NT2/D1 (cell line): ENCODE data around the gene WDR86.

Experiments
- DNase-seq: peaks from one replicate; pipeline ENCODE4 v3.0.0-alpha.2; 2011; ENCODE audit warnings: low read depth, low spot score
- H3K27me3 ChIP-seq: 2 replicates; pipeline ENCODE4 v1.6.0; 2011; ENCODE audit warnings: mild to moderate bottlenecking; ENCODE audit not compliant: insufficient read length, insufficient read depth
- H3K36me3 ChIP-seq: 2 replicates; pipeline ENCODE4 v1.6.1; 2011; ENCODE audit warnings: mild to moderate bottlenecking, low read length, mixed read lengths; ENCODE audit not compliant: insufficient read depth, insufficient read length
- H3K4me1 ChIP-seq: 2 replicates; pipeline ENCODE4 v1.5.1; 2011; ENCODE audit not compliant: insufficient read depth, insufficient read length
- H3K4me3 ChIP-seq: 2 replicates; pipeline ENCODE4 v1.5.1; 2011; ENCODE audit warnings: low read depth; ENCODE audit not compliant: insufficient read length
- H3K9ac ChIP-seq: 2 replicates; pipeline ENCODE4 v1.6.0; 2011; ENCODE audit warnings: low read depth; ENCODE audit not compliant: insufficient read length
- H3K9me3 ChIP-seq: 2 replicates; pipeline ENCODE4 v1.5.1; 2011; ENCODE audit warnings: mild to moderate bottlenecking, low read length; ENCODE audit not compliant: insufficient read depth
- SUZ12 ChIP-seq: IDR thresholded peaks from 2 replicates; pipeline ENCODE4 v1.6.1; 2011; ENCODE audit not compliant: insufficient read length, insufficient read depth; ENCODE audit errors: extremely low read depth
- YY1 ChIP-seq: IDR thresholded peaks from 2 replicates; pipeline ENCODE4 v1.6.1; 2011; ENCODE audit not compliant: insufficient read length, insufficient read depth
- ZNF274 ChIP-seq: IDR thresholded peaks from 2 replicates; pipeline ENCODE4 v1.6.1; 2011; ENCODE audit warnings: mild to moderate bottlenecking, low read depth, low read length

The WDR86 gene, protein sequence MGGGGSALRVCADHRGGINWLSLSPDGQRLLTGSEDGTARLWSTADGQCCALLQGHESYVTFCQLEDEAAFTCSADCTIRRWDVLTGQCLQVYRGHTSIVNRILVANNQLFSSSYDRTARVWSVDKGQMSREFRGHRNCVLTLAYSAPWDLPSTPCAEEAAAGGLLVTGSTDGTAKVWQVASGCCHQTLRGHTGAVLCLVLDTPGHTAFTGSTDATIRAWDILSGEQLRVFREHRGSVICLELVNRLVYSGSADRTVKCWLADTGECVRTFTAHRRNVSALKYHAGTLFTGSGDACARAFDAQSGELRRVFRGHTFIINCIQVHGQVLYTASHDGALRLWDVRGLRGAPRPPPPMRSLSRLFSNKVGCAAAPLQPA

DNA sequence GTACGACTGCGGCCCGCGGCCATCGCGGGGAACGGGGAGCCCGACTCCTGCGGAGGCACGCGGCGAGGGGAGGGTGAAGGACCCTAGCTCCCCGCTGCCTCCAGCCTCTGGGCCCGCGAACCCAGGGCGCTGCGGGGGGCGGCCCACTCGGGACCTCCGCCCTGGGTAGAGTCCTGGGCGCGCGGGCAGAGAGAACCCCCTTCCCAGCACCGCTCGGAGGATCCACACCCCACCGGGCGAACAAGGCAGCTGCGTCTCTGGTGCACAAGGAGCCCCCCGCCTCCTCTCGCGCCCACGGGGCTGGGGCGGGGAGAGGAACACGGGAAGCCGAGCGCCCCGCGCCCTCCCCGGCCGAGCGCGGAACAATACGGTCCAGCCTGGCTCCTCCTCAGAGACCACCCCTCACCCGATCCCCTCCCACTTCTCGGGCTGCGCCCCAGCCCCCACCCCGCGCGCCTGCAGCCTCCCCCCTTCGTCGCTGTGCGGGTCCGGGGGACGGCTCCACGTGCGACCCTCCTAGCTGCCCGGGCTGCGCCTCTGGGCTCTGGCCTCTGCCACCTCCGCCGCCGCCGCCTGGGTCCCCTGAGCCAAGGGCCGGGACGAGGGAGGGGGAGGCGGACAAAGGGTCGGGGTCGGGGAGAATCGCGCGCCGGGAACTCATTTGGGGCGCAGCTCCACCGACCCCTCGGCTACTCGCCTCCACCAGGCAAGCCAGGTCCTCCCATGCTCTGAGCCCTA, at the start of gene WDR86:
TSS of gene WDR86 (minus strand) at position 372 of the 738 bp plus-strand sequence. CDS start 449 bp downstream, outside the sequence.
- Histone ChIP-seq H3K9ac (peak within 1 kb of the TSS; percentile 84), H3K9me3 (no peaks in the 10 kb centered on the region), H3K27me3 (peaks cover 4% of the 10 kb centered on the region), H3K4me1 (peaks cover 3% of the 10 kb centered on the region), H3K36me3 (peaks cover 7% of the 10 kb centered on the region), H3K4me3 (peak within 1 kb of the TSS; percentile 66)
- TF ChIP-seq YY1 = no peak
- no peak for TF ChIP-seq SUZ12
- no peak for TF ChIP-seq ZNF274
- DNase-seq = no peak

DNA sequence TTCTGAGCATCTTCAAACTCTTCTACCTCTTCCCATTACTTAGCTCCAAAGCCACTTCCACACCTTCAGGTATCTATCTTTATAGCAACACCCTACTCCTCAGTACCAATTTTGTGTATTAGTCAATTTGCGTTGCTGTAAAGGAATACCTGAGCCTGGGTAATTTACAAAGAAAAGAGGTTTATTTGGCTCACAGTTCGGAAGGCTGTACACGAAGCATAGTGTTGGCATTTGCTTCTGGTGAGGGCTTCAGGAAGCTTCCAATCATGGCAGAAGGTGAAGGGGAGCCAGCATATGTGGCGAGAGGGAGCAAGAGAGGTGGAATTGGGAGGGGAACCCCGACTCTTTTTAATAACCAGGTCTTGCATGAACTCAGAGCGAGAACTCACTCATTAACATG, 47.7 kb upstream of the WDR86 start:
- Histone ChIP-seq H3K4me1 (peaks cover 18% of the 10 kb centered on the region), H3K36me3 (no peaks in the 10 kb centered on the region), H3K9ac (no peak overlapping the region), H3K4me3 (no peak overlapping the region), H3K27me3 (peaks cover 17% of the 10 kb centered on the region), H3K9me3 (peaks cover 30% of the 10 kb centered on the region)
- DNase-seq = no peak
- TF ChIP-seq ZNF274 (no peak), SUZ12 (no peak), YY1 (no peak)

DNA sequence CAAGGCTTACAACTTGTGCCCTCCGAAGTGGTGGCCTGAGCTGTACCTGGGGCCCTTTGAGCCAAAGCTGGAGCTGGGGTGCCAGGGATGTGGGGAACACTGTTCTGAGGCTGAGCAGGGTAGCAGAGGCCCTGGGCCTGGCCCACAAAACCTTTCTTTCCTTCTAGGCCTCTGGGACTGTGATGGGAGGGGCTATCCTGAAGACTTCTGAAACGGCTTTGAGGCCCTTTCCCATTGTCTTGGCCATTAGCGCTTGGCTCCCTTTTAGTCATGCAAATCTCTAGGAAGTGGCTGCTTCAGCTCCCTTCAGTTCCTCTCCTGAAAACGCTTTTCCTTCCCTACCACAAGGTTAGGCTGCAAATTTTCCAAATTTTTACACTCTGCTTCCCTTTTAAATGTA, 46.9 kb upstream of the WDR86 start:
- peaks cover 22% of the 10 kb centered on the region; the same call in 1 of the 2 replicates for H3K9me3 ChIP-seq
- no peak overlapping the region for H3K9ac ChIP-seq
- no peak overlapping the region for H3K4me3 ChIP-seq
- DNase-seq = peak; percentile 96
- H3K4me1 ChIP-seq = peaks cover 20% of the 10 kb centered on the region
- TF ChIP-seq ZNF274 (no peak), SUZ12 (no peak), YY1 (no peak)
- H3K36me3 ChIP-seq = no peaks in the 10 kb centered on the region
- peaks cover 17% of the 10 kb centered on the region for H3K27me3 ChIP-seq

DNA sequence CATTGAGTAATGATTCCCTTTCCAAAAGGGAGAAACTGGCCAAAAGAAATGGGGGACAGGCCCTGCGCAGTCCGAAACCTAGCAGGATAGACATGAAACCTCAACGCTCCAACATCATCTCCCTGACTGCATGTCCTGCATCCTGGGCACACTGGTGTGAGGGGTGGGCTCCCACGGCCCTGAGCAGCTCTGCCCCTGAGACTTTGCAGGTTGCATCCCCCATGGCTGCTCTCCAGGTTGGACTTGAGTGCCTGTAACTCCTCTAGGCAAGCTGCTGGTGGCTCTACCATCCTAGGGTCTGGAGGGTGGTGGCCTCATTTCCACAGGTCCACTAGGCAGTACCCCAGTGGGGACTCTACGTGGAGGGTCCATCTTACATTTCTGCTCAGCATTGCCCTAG, 46.4 kb upstream of the WDR86 start:
- H3K36me3 ChIP-seq = no peaks in the 10 kb centered on the region
- TF ChIP-seq SUZ12 (no peak), YY1 (no peak), ZNF274 (no peak)
- no peak overlapping the region for H3K4me3 ChIP-seq
- peaks cover 17% of the 10 kb centered on the region for H3K27me3 ChIP-seq
- DNase-seq = no peak
- peaks cover 17% of the 10 kb centered on the region; the same call in 1 of the 2 replicates for H3K9me3 ChIP-seq
- H3K4me1 ChIP-seq = peaks cover 20% of the 10 kb centered on the region
- no peak overlapping the region for H3K9ac ChIP-seq

DNA sequence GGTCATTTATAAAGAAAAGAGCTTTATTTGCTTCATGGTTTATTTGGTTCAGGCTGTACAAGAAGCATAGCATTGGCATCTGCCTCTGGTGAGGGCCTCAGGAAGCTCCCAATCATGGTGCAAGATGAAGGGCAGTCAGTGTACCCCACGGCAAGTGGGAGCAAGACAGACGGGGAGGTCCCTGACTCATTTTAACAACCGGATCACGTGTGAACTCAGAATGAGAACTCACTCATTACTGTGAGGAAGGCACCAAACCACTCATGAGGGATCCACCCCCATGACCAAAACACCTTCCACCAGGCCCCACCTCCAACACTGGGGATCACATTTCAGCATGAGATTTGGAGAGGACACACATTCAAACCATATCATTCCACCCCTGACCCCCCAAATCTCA, 45.9 kb upstream of the WDR86 start:
- TF ChIP-seq ZNF274 = no peak
- no peak for TF ChIP-seq YY1
- TF ChIP-seq SUZ12 = no peak
- H3K9ac ChIP-seq = no peak overlapping the region
- H3K27me3 ChIP-seq = peaks cover 13% of the 10 kb centered on the region

DNA sequence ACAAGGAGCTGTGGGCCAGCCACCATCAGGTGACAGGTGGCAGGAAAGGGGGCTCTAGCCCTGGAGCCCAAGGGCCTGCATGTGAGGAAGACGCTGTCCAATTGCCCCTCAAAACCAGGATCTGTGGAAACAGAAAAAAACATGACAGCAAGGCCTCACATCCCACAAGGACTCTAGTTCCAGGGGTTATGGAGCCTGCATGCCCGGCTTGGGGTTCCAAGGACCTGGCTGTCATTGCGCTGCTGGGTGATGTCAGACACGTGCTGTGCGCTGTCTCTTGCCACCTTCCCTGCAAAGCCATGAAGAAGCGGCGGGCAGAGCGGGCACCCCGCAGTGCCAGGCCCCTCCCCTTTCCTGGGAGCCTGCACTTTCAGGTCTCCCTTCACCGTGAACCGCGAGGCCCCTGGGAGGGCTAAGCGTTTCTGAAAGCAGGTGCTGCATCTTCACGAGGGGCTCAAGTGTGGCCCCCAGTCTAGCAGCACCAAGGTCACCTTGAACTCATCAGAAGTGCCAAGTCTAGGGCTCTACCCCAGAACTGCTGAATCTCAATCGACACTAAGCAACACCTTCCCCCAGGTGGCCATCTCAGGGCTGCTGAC, 45.2 kb upstream of the WDR86 start:
- DNase-seq = no peak
- H3K36me3 ChIP-seq = no peaks in the 10 kb centered on the region
- H3K9me3 ChIP-seq = peaks cover 10% of the 10 kb centered on the region; the same call in 1 of the 2 replicates
- no peak overlapping the region for H3K9ac ChIP-seq
- H3K4me1 ChIP-seq = peaks cover 19% of the 10 kb centered on the region
- no peak for TF ChIP-seq YY1
- no peak for TF ChIP-seq SUZ12
- no peak for TF ChIP-seq ZNF274
- peaks cover 11% of the 10 kb centered on the region for H3K27me3 ChIP-seq
- H3K4me3 ChIP-seq = no peak overlapping the region

More for the DNA sequence above, 45.9 kb upstream of the WDR86 start:
- DNase-seq = no peak
- Histone ChIP-seq H3K4me3 (no peak overlapping the region), H3K36me3 (no peaks in the 10 kb centered on the region), H3K4me1 (peaks cover 20% of the 10 kb centered on the region), H3K9me3 (peaks cover 11% of the 10 kb centered on the region; the same call in 1 of the 2 replicates)

DNA sequence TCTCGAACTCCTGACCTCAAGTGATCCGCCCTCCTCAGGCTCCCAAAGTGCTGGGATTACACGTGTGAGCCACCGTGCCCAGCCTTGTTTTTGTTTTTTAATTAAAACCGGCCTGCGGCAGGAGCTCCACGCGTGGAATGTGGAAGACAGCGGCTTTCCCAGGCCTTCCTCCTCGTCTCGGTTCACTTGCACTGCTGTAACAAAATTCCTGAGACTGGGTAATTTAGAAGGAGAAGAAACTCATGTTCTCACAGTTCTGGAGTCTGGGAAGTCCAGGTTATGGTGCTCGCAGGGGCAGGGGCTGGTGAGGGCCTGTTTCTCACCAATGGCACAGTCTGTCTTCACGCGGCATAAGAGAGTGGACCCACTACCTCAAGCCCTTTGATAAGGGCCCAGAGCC, 44.5 kb upstream of the WDR86 start:
- Histone ChIP-seq H3K9ac (no peak overlapping the region), H3K9me3 (peaks cover 10% of the 10 kb centered on the region; the same call in 1 of the 2 replicates), H3K4me3 (no peak overlapping the region), H3K36me3 (no peaks in the 10 kb centered on the region), H3K27me3 (peaks cover 3% of the 10 kb centered on the region), H3K4me1 (peaks cover 14% of the 10 kb centered on the region)
- no peak for DNase-seq
- TF ChIP-seq SUZ12 (no peak), YY1 (no peak), ZNF274 (no peak)
